ENCODE results near the gene ADAM29.
"Not testable (repeated sequence)": the region's sequence is repeated elsewhere in the genome, so short reads cannot be mapped to it uniquely, and the experiment has no call there.

Gene ADAM29

DNA sequence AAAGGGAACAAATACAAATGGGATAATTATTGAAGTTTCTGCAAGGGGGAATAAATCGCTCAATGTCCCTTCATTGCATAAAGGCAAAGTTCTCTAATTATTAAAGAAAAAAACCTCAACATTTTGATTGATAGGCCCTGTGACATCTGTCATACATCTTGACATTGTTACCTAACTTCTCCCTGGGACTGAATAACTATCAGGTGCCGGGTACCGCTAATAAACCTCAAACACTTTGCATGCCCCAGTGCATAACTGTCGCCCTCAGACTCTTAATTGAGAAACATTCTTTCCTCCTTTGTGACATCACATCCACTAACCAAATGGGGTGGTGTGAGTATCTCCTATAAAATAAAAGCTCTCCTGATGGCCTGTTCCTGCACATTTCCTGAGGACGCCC lies at the start of gene ADAM29:
ADAM29 (plus strand) TSS at position 301 of the 400 bp plus-strand sequence. CDS start 57,168 bp downstream, outside the sequence.
- no peak for DNase-seq (ENCODE audit: low read depth)

DNA sequence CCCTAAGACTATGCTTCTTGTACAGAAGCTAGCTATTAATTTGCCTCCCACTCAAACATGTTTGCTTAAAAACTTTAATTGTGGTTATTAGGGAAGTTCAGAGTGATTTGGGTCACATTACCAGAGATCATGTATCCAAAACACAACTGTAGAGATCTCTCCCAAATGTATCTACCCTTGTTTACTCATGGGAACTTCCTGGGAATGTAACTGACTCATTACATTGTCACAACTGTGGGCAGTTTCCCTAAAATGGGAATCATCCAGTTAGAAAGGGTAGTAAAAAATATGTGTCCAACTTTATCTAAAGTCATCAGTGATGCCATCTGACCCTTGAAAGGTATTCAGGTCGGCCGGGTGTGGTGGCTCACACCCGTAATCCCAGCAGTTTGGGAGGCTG lies 48.8 kb upstream of the ADAM29 start:
- no peak for DNase-seq (ENCODE audit: low read depth)

DNA sequence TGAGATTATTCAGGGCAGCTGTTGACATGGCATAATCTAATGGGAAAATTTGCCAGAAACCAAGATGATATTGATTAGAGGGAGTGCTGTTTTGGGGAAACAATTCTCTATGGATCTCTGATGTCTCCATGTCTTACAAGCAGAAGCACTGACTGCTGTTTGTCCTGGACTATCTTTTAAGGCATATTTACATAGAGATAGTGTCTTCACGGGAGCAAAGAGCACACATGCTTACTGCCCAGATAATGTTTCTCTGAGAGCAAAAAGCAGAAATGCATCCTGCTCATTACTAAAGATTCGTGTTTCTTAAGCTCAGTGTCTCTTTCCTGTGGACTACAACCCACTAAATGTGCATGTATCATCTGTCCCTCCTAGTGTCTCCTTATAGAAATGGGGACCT lies 47.8 kb upstream of the ADAM29 start:
- DNase-seq (ENCODE audit: low read depth) = no peak

DNA sequence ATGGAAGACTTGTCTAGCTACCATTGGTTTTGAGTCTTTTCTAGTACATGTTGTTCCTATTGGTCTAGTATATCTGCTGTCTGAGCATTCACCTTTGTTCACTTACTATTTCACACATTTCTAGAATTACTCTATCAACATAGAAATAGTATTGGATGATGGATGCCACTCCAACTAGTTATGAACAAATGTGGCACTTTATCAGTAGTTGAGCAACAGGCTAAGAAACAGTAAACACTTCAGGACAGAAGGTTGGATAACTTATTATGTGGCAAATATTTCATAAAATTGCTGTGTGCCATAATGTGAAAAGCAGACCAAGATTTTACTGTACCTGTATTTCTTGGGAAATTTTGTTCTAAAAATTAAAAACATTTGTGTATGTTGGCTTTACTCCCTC lies 46.8 kb upstream of the ADAM29 start:
- no peak for DNase-seq (ENCODE audit: low read depth)

DNA sequence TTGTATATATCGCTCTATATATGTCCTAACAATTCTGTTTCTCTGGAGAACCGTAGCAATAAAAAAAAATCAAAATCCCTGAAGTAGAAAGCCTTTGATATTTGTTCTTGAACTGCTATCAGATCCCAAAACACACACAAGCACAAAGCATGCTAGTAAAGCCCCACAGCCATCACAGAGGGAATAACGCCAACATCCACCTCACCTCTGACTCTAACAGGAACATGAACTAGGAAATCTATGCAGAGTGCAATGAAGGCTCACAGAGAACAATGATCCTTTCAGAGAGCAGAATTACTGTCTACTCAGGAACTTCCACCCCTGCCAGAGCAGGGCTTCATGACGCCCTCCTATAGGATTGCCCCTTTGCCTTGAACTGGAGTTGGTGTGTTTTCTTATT lies 45.0 kb upstream of the ADAM29 start:
- DNase-seq (ENCODE audit: low read depth) = not testable (repeated sequence)

DNA sequence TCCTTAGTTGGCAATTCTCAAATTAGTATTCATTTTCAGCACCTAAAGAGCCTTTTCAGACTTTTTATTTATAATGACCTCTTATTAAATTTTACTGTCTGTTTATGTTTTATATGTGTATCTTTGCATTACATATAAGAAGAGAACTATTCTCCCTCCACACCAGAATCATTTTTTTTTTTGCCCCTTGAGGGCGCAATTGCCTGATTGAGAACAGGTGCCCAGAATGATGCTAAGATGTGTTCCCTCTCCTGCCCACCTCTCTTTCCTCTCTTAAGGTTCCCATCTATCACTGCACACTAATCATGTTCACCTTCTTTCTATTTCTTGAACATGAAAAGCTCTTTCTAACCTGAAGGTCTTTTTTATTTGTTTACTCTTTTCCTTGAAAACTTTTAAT lies 44.2 kb upstream of the ADAM29 start:
- no peak for DNase-seq (ENCODE audit: low read depth)

DNA sequence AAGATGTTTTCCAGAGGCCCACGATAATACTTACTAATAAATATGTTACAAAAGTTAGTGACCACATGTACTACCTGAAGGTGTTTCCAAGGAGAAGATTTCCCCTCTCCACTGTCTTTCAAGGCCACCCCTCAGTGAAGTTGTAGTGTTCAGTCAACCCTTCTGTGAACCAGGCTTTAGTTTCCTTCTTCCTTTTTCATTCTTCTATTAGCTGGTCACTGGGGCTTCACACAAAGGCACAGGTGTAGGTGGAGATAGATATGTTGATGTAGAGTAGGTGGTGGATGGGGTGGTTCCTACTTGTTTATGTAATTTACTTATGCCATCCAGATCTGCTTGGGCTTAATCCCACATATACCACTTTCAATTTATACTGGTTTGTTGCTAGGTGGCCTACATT lies 43.3 kb upstream of the ADAM29 start:
- DNase-seq (ENCODE audit: low read depth) = no peak

DNA sequence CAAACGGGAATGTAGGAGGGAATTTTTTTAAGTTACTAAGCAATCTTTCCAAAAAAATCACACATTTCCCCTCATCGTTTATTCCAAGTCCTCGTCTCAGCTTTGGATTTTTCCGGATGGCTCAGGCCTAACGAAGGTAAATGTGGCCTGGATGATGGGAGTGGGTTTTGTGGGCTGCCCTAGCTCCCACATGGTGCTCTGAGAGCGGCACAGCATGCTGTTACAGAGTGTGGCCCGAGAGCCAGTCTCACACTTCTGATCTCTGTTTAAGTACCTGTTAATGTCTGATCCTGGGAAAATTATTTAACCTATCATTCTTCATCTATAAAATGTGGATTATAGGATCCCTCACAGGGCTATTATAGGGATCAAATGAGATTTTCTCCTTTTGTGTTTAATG lies 38.2 kb upstream of the ADAM29 start:
- DNase-seq (ENCODE audit: low read depth) = no peak

DNA sequence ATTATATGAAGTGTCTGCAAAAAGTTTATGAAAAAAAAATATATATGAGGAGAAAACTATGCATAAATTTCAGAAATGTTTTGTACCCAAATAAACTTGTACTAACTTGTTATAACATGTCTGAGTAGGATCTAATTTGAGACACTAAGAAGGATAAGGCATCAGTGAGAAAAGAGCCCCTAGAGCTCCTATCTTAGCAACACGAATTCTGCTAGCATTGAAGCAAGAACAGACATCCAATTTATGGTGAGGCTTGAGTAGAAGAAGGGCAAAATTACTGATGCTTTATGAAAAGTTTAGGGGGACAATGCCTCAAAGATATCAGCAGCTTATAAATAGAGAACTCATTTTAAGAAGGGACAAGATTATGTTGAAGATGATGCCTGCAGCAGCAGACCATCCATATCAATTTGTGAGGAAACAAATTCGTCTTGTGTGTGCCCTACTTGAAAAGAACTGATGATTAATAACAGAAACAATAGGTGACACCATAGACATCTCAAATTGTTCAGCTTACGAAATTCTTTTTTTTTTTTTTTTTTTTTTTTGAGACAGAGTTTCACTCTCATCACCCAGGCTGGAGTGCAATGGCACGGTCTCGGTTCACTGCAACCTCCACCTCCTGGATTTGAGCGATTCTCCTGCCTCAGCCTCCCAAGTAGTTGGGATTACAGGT lies 35.7 kb upstream of the ADAM29 start:
- DNase-seq (ENCODE audit: low read depth) = no peak

DNA sequence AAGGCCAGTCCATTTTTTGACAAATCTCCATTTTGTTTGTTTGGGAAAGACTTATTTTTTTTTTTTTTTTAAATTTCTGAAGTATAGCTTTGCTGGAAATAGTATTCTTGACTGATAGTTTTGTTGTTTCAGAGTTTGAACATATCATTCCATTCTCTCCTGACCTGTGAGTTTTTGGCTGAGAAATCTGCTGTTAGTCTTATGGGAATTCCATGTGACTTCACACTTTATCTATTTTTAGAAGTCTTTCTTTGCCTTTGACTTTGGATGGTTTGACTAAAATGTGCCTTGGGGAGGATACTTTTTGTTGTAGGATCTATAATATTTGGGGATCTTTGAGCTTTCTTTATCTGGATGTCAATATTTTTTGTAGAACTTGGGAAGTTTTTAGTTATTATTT lies 10.7 kb upstream of the ADAM29 start:
- no peak for DNase-seq (ENCODE audit: low read depth)

DNA sequence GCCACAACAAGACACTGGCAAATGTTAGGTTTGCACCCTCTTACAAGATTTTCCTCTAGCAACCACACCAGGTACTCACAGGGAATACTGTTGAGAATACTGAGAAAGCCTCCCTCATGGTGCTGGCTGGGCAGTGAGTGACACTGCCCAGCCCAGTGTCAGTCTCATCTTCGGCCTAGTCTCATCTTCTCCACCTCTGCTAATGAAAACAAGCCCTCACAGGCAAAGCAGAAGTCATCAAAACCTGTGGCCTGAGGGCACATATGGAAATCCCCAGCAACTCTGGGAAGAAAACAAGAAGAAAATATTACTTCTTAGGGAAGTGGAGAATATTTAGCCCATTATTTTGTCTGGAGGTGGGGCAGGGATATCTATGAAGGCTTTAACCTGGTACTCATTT lies 7.9 kb upstream of the ADAM29 start:
- no peak for DNase-seq (ENCODE audit: low read depth)

DNA sequence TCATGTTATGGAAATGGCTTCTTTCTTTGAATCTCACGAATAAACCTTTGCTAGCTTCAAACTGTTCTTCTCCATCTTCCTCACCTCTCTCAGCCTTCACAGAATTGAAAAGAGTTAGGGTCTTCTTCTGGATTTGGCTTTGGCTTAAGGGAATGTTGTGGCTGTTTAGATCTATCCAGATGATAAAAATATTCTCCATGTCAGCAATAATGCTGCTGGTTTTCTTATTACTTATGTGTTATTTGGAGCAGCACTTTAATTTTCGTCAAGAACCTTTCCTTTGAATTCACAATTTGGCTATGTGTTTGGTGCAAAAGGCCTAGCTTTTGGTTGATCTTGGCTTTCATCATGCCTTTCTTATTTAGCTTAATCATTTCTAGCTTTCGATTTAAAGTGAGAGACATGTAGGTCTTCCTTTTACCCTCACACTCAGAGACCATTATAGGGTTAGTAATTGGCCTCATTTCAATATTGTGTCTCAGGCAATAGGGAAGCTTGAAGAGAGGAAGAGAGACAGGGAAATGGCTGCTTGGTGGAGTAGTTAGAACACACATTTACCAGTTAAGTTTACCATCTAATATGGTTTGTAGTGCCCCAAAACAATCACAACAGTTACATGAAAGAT lies 5.1 kb upstream of the ADAM29 start:
- no peak for DNase-seq (ENCODE audit: low read depth)

DNA sequence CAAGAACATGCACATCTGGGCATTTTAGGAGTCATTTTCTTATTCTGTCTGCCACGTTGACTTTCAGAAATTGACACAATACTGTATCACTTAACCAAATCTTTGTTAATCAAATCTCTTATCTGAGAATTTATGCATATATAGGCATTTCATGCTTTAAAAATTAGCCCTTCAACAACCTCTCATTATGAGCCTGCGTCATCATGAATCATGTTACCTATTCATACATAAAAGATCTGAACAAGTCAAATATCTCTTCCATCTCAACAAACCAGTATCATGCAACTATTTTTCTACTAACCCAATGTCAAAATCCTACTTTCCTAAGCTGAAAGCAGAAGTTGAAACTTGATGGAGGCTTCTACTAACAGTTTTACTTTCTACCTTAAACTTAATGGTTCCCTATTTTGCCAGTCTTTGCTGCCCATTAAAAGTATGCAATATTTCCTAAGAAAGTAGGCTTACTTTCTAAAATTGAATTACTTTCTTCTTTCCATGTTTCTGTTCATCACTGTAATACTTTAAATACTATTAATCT lies 1.8 kb downstream of the ADAM29 start:
- DNase-seq (ENCODE audit: low read depth) = no peak

DNA sequence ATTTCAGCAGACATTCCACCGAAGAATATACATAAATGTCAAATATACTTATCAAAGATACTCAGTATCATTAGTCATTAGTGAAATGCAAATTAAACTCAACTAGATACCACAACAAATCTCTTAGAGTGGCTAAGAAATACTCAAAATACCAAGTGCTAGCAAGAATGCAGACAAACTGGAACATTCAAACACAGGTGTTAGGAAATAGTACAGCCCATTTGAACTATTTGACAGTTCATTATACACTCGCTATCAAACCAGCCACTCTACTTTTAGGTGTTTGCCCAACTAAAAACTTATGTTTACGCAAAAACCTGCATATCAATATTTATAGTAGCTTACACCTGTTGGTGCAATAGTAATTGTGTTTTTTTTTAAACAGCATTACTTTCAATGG lies 8.8 kb downstream of the ADAM29 start:
- DNase-seq (ENCODE audit: low read depth) = no peak

DNA sequence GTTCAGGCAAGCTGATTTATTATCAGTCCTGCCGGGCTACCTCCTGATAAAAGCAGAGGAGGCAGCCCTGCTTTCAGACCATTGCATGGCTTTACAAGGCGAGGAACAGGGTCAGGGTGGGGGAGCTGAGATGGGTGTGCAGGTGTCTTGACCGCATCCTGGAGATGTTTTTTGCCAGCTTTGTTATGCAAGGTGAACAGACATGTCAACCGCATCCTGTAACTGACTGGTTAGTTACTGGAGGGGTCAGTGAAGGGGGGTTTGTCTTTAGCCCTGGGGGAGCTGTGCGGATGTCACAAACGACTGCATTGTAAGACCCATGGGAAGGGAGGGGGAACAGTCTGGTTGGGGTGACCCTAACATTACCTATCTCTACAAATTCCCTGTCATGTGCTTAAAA lies 10.0 kb downstream of the ADAM29 start:
- no peak for DNase-seq (ENCODE audit: low read depth)

DNA sequence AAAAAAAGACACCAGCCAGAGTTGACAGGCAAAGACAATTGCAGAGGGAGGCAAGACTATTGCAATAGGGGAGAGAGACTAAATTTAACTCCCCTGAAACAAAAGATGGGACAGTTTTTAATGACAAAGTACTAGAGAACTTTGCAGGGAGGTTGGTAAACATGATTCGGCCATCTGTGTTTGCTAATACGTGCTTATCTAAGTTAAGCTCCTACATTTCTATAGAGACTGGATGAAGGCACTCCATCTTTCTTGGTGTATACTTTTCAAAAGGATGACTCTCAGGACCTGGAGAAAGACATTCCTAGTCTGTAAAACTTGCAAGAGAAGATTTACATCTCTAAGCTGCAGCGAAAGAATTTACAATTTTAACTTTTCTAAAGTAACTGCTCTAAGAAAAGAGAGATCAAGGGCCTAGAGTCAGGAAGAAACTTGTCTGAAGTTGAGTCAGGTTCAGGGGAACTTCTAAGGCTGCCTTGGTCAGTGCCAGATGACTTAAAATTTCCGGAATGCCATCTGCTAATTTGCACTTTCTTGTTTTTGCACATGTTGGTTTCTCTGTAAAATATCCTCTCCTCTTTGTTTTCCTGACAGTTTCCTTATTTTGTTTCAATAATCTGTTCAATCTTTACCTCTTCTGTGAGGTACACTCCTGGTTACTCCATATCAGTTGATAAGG lies 10.6 kb downstream of the ADAM29 start:
- DNase-seq (ENCODE audit: low read depth) = no peak

DNA sequence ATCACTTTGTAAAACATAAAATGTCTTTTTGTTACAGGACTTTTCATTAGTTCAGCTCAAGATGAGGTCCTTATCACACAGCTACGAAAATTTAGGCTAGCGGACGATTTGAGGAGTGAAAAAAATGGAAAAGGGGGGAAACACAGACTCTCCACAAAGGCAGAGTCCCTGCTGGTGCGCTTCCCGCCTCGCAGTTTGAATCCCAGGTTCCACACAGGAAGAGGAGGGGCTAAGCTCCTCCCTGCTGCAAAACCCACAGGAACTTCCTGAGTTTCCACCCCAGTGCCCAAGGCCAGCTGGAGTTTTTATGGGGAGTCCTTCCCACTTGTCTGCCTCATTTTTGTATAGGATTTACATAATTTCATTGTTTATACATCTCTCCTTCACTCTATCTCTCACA lies 11.2 kb downstream of the ADAM29 start:
- no peak for DNase-seq (ENCODE audit: low read depth)

DNA sequence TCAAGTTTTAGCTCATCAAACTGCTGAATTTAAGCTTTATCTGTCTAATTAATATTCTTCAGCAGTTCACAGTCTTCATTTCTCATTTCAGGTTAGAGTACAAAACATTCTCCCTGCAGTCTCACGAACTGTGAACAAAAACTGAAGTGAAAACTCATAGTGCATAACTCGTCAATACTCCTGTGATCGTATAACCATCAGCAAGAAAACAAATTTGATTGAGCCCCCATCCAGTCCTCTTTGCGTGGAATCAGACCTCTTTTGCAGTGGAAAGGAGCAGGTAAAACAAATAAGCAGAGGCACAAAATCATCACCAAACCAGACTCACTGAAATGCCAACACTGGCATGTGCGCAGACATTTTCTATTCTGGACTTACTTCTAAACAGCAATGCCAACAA lies 12.7 kb downstream of the ADAM29 start:
- no peak for DNase-seq (ENCODE audit: low read depth)

DNA sequence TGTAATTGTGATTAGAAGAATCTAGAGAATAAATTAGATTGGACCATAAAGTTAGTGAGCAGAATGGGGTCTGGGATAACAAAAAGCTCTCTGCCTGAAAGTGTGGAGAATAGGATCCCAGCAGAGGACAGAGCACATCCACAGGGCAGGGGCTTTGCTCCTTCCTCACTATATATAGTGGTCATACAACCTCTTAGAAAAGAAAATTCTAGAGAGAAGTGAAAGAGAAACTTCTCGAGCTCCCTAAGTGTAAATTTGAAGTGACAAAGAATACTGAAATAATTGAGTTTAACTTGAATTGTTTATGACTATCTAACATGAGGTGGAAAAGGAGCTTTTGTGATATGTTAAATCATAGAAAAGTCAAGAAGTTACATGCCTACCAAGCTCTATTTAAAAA lies 14.9 kb downstream of the ADAM29 start:
- DNase-seq (ENCODE audit: low read depth) = no peak

DNA sequence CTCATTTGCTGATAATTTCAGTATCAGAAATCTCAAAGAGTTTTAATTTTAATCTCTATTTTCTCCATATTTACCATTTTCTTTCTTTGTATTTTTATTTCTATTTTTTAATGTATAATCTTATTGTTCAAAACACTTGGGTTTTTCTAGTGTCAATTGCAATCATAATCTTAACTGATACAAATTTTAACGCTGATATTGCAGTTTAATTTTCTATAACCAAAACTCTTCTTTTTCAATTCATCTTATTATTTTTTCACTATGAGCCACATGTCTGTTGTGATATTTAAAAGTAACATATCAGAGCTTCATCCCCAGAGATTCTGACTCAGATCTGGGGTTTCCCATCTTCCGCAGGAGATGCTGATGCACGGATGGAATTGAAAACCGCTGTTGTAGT lies 16.2 kb downstream of the ADAM29 start:
- no peak for DNase-seq (ENCODE audit: low read depth)

DNA sequence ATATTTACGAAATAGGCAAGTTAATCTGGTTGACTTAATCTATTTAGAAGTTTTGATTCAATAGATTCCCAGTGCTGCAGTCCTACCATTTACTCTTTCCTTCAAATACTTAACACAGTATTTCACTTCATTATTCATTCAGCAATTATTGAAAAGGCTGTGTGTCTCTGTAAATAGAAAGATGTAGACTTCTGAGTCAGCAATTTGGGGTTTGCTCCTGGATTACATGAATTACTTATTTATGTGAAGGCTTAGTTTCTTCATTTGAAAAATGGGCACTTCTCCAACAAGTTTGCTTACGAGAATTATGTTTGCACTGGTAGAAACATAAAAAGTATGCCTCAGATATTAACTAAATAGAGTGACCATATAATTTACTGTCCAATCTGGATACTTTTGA lies 17.4 kb downstream of the ADAM29 start:
- DNase-seq (ENCODE audit: low read depth) = no peak

DNA sequence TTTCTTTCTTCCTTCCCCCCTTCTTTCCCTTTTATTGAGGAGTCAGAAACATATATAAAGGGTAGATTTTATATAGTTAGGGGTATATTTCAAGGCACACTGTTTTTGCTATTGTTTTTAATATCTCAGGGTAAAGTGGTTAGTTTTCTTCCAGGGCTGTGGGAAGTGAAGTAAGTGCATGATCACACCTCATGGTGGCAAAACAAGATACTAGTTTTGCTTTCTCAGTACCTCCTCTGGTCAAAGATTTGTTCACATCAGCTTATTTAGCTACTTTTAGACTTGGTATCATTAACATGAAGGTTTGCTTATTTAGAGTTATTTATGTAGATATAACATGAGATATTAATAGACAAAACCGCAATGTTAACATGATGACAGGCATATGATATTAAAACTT lies 21.8 kb downstream of the ADAM29 start:
- no peak for DNase-seq (ENCODE audit: low read depth)

DNA sequence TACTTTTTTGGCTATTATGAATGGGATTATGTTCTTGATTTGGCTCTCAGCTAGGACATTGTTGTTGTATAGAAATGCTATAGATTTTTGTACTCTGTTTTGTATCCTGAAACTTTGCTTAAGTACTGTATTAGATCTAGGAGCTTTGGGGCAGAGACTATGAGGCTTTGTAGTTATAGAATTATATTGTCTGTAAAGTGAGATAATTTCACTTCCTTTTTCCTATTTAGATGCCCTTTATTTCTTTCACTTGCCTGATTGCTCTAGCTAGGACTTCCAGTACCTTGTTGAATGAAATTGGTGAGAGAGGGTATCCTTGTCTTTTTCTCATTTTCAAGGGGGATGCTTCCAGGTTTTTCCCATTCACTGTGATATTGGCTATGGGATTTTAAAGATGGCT lies 28.1 kb downstream of the ADAM29 start:
- DNase-seq (ENCODE audit: low read depth) = no peak
